CD14-positive monocyte (primary cell): ENCODE results near the gene TMEM250. TPM values are rescaled to one million over a fixed set of nuclear protein-coding genes. Genes with fewer than 3 reads are reported as not detected.

Source experiments
- DNase-seq, 3 donors: peaks; one replicate each; pipeline ENCODE4 v3.0.0-alpha.2; 2011 to 2022
- H2AFZ ChIP-seq: 2 replicates; pipeline ENCODE4 v1.6.0; 2012; ENCODE audit warnings: mild to moderate bottlenecking, low read depth, low read length, inconsistent platforms; ENCODE audit not compliant: insufficient read depth, poor library complexity, severe bottlenecking
- H3K27ac ChIP-seq, 2 donors: 1 replicate in 1 of 2; 2 replicates in 1 of 2; pipeline ENCODE4 v1.5.1; 2012 to 2013; ENCODE audit warnings: low read length in 2 of 2, control low read depth in 1 of 2, inconsistent platforms in 1 of 2, low read depth in 1 of 2, mild to moderate bottlenecking in 1 of 2
- H3K27me3 ChIP-seq, 2 donors: one replicate each; pipeline versions ENCODE4 v1.6.0 to v1.6.1; 2011 to 2013; ENCODE audit warnings: low read length in 2 of 2; ENCODE audit not compliant: control insufficient read depth in 2 of 2, insufficient read depth in 2 of 2
- H3K36me3 ChIP-seq, 2 donors: replicated peaks in 1 of 2; 1 replicate in 1 of 2; 2 replicates in 1 of 2; pipeline versions ENCODE4 v1.5.1 to v1.6.1; 2012 to 2013; ENCODE audit warnings: low read length in 2 of 2, control low read depth in 1 of 2, inconsistent platforms in 1 of 2, mild to moderate bottlenecking in 1 of 2; ENCODE audit not compliant: insufficient read depth in 2 of 2, control insufficient read depth in 1 of 2
- H3K4me1 ChIP-seq, 2 donors: 1 replicate in 1 of 2; 2 replicates in 1 of 2; pipeline versions ENCODE4 v1.5.1 to v1.6.1; 2012 to 2013; ENCODE audit warnings: low read length in 2 of 2, control low read depth in 1 of 2, inconsistent platforms in 1 of 2, mild to moderate bottlenecking in 1 of 2, moderate library complexity in 1 of 2; ENCODE audit not compliant: insufficient read depth in 2 of 2, control insufficient read depth in 1 of 2
- H3K4me2 ChIP-seq: replicated peaks from 2 replicates; pipeline ENCODE3; 2012; ENCODE audit warnings: low read length, moderate library complexity, mild to moderate bottlenecking; ENCODE audit not compliant: poor library complexity, severe bottlenecking; ENCODE audit errors: extremely low read depth
- H3K4me3 ChIP-seq, 3 experiments: fragments of 200-600 bp in 1 of 3; sonication (generic) in 1 of 3; replicated peaks in 1 of 3; 1 replicate in 2 of 3; 2 replicates in 1 of 3; pipeline ENCODE4 v1.5.1; 2011 to 2013; ENCODE audit warnings: low read length in 3 of 3, mild to moderate bottlenecking in 3 of 3, control low read depth in 2 of 3, low read depth in 2 of 3, inconsistent platforms in 1 of 3, moderate library complexity in 1 of 3
- H3K79me2 ChIP-seq: 2 replicates; pipeline ENCODE4 v1.6.0; 2012; ENCODE audit warnings: mild to moderate bottlenecking, control low read depth, inconsistent platforms, low read length, moderate library complexity; ENCODE audit not compliant: insufficient read depth
- H3K9ac ChIP-seq: 2 replicates; pipeline ENCODE4 v1.6.0; 2017; ENCODE audit warnings: low read length, mild to moderate bottlenecking; ENCODE audit not compliant: insufficient read depth, poor library complexity, severe bottlenecking
- H3K9me3 ChIP-seq, 2 donors: replicated peaks in 1 of 2; 1 replicate in 1 of 2; 2 replicates in 1 of 2; pipeline versions ENCODE4 v1.5.1 to v1.6.1; 2012 to 2013; ENCODE audit warnings: low read length in 2 of 2, control low read depth in 1 of 2; ENCODE audit not compliant: control insufficient read depth in 1 of 2, insufficient read depth in 1 of 2
- H4K20me1 ChIP-seq: 2 replicates; pipeline ENCODE4 v1.6.0; 2012; ENCODE audit warnings: mild to moderate bottlenecking, low read length, control low read depth, moderate library complexity; ENCODE audit not compliant: insufficient read depth
- H3K27ac Mint-ChIP-seq, 7 donors: one replicate each; pipeline ENCODE4 v1.8.0; 2020; ENCODE audit warnings: mild to moderate bottlenecking in 7 of 7, mixed read lengths in 7 of 7, moderate library complexity in 6 of 7, inconsistent platforms in 2 of 7
- H3K27me3 Mint-ChIP-seq, 3 donors: one replicate each; pipeline ENCODE4 v1.8.0; 2021 to 2022; ENCODE audit warnings: low read depth in 3 of 3, mild to moderate bottlenecking in 3 of 3, mixed read lengths in 3 of 3, moderate library complexity in 3 of 3, inconsistent platforms in 1 of 3
- H3K36me3 Mint-ChIP-seq, 2 donors: one replicate each; pipeline ENCODE4 v1.8.0; 2020; ENCODE audit warnings: mixed read lengths in 2 of 2, inconsistent platforms in 1 of 2, mild to moderate bottlenecking in 1 of 2
- H3K4me1 Mint-ChIP-seq: one replicate; pipeline ENCODE4 v1.8.0; 2020; ENCODE audit warnings: mild to moderate bottlenecking, mixed read lengths
- H3K4me3 Mint-ChIP-seq, 2 donors: one replicate each; pipeline ENCODE4 v1.8.0; 2020; ENCODE audit warnings: mild to moderate bottlenecking in 2 of 2, mixed read lengths in 2 of 2, moderate library complexity in 1 of 2
- H3K9me3 Mint-ChIP-seq, 7 donors: one replicate each; pipeline ENCODE4 v1.8.0; 2020 to 2022; ENCODE audit warnings: mixed read lengths in 7 of 7, mild to moderate bottlenecking in 6 of 7, moderate library complexity in 6 of 7, inconsistent platforms in 2 of 7
- WGBS: methylation state at CpG from one replicate; pipeline ENCODE4 v1.1.5; 2013; ENCODE audit warnings: missing lambda C conversion rate; ENCODE audit not compliant: insufficient coverage; 5-methylcytosine and 5-hydroxymethylcytosine counted together
- intact Hi-C, 2 donors: fragments of 100-400 bp; cut with micrococcal nuclease; formaldehyde crosslinking; loops; one replicate each; pipeline versions ENCODE4 v1.15.0 to v1.15.1; 2023
- polyA plus RNA-seq, 3 donors: library from polyadenylated mRNA; depleted of rRNA in 1 of 3; unstranded in 2 of 3; stranded (reverse) in 1 of 3; fragments of 300-500 nt in 2 of 3; fragments of >200 nt in 1 of 3; fragmentation: Illumina TruSeq in 2 of 3; gene quantifications; 1 replicate in 2 of 3; 2 replicates in 1 of 3; pipeline ENCODE4 v1.2.3, GENCODE V29; 2012 to 2021
- TF ChIP-seq, protein P1 (sequence below): fragments of 200-600 bp; IDR thresholded peaks from one replicate; pipeline ENCODE4 v1.8.0; 2022; ENCODE audit warnings: antibody characterized with exemption, mild to moderate bottlenecking

The TMEM250 gene
- polyA plus RNA-seq, 3 donors: 11.0 to 38.0 (median 30.9) TPM

- Mint-ChIP-seq H3K9me3 (peaks cover 0 to 1% (median 0%) of the 10 kb centered on the region in 7 donors), H3K27ac (peak overlapping the region; percentile 96 to 99 (median 99)), H3K27me3 (peaks cover 0 to 4% (median 1%) of the 10 kb centered on the region in 3 donors), H3K36me3 (peaks cover 27 to 52% of the 10 kb centered on the region in 2 donors), H3K4me3 (no peak overlapping the region), H3K4me1 (peaks cover 45% of the 10 kb centered on the region)
- Histone ChIP-seq H3K27me3 (no peaks in the 10 kb centered on the region), H3K4me1 (peaks cover 46 to 53% of the 10 kb centered on the region in 2 donors), H3K9ac (peak overlapping the region; percentile 75), H3K4me3 (peak overlapping the region in 1 of 3 experiments; percentile 67), H3K4me2 (peak overlapping the region; percentile 83), H2AFZ (no peak overlapping the region), H3K27ac (peak overlapping the region; percentile 94 to 99), H4K20me1 (peaks cover 22% of the 10 kb centered on the region), H3K79me2 (peaks cover 86% of the 10 kb centered on the region), H3K9me3 (no peaks in the 10 kb centered on the region), H3K36me3 (peaks cover 0 to 11% of the 10 kb centered on the region in 2 donors)
- 93% methylated on average over 27 of the region's 28 CpGs for WGBS
- TF ChIP-seq, protein P1, sequence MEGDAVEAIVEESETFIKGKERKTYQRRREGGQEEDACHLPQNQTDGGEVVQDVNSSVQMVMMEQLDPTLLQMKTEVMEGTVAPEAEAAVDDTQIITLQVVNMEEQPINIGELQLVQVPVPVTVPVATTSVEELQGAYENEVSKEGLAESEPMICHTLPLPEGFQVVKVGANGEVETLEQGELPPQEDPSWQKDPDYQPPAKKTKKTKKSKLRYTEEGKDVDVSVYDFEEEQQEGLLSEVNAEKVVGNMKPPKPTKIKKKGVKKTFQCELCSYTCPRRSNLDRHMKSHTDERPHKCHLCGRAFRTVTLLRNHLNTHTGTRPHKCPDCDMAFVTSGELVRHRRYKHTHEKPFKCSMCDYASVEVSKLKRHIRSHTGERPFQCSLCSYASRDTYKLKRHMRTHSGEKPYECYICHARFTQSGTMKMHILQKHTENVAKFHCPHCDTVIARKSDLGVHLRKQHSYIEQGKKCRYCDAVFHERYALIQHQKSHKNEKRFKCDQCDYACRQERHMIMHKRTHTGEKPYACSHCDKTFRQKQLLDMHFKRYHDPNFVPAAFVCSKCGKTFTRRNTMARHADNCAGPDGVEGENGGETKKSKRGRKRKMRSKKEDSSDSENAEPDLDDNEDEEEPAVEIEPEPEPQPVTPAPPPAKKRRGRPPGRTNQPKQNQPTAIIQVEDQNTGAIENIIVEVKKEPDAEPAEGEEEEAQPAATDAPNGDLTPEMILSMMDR: no peak
- no peak for DNase-seq
- intact Hi-C loops: loop anchor here in 1 of 2 donors (5.0 kb wide), 2 partner anchors 32 to 43 kb away; partner anchors contain the start of gene TMEM250
Observed at GRCh38 chr9:136074706-136075105, 44.0 kb downstream of the TMEM250 start.

Other genes with a start within 250 kb of the TMEM250 start
- gene CAMSAP1, start 211.3 kb downstream of the TMEM250 start, polyA plus RNA-seq: 1 to 10 TPM in 1 of 3 donors, under 1 TPM in 2; 0.71 to 9.0 (median 0.75) TPM
- gene UBAC1, start 157.5 kb downstream of the TMEM250 start, polyA plus RNA-seq: 10 to 100 TPM; 35.8 to 63.1 (median 52.5) TPM
- 10 to 100 TPM in 1 of 3 donors, 1 to 10 TPM in 2; 8.1 to 32.4 (median 8.7) TPM for gene NACC2, start 23.6 kb downstream of the TMEM250 start, polyA plus RNA-seq
- gene LHX3, start 86.3 kb upstream of the TMEM250 start, polyA plus RNA-seq: not detected
- gene QSOX2, start 126.9 kb upstream of the TMEM250 start, polyA plus RNA-seq: 1 to 10 TPM in 1 of 3 donors, under 1 TPM in 2; 0.03 to 8.4 (median 0.17) TPM
- gene CCDC187, start 185.2 kb upstream of the TMEM250 start, polyA plus RNA-seq: not detected
- 1 to 10 TPM in 1 of 3 donors, under 1 TPM in 2; 0.67 to 3.1 (median 0.73) TPM for gene GPSM1, start 208.7 kb upstream of the TMEM250 start, polyA plus RNA-seq
- 10 to 100 TPM in 2 of 3 donors, 1 to 10 TPM in 1; 5.1 to 20.5 (median 10.5) TPM for gene DNLZ, start 244.9 kb upstream of the TMEM250 start, polyA plus RNA-seq